ENCODE data around the gene POLRMT. TPM values are rescaled to one million over a fixed set of nuclear protein-coding genes. Genes with fewer than 3 reads are reported as not detected.
A peak's percentile ranks its signal among the peaks of the same experiment; 100 is the strongest.
"Not testable (repeated sequence)": the region's sequence is repeated elsewhere in the genome, so short reads cannot be mapped to it uniquely, and the experiment has no call there.

POLRMT gene
- total RNA-seq, 1 experiment from 2014 or later = 20.5 TPM

DNA sequence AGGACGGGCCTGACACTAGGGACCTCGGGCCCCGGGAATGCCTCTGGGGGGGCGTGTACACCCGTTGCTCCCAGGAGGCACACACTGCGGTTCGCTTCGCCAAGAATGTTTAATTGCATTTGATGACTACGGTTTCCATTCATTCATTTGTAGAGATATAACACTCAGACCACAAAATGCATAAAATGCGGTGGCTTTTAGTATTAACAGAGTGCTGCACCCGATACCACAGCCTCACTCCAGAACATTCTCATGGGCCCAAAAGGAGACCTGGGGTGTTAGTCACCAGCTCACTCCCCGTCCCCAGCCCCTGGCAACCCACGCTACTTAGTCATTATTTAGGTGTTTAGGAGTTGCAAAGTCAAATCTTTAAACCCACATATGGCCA is 21.9 kb downstream of the POLRMT start:
- DNase-seq (ENCODE audit: low read depth) = peak; percentile 99

DNA sequence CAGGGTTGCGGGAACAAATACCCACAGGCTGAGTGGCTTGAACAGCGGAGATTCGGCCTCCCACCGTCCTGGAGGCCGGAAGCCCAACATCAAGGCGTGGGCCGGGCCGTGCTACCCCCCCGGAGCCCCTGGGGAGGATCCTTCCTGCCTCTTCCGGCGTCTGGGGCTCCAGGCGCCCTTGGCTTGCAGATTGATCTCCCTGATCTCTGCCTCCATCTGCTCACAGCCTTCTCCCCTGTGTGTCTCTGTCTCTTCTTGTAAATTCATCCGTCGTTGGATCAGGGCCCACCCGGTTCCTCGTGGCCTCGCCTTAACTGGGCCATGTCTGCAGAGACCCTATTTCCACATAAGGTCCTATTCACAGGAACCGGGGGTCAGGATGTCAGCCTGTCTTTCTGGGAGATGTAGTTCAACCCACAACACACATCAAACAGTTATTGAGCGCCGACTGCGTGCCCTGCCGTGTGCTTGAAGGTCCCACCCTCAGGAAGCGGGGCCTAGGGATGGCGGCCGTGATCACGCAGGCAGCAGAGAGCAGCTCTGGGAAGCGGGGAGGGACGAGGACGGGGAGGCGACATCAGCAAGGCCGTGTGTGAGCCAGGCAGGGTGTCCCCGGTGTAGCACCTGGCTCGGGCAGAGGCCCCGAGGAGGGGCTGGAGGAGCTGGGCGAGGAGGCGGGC is 22.4 kb downstream of the POLRMT start:
- DNase-seq (ENCODE audit: low read depth) = peak; percentile 98

- peak; percentile 28 for DNase-seq (ENCODE audit: low read depth)
Measured at GRCh38 chr19:610071-610800, 23.1 kb downstream of the POLRMT start.

GRCh38 chr19:609004-609346 is 24.4 kb downstream of the POLRMT start:
- DNase-seq (ENCODE audit: low read depth) = peak; percentile 80

GRCh38 chr19:608155-609003 is 25.0 kb downstream of the POLRMT start:
- no peak for DNase-seq (ENCODE audit: low read depth)

DNA sequence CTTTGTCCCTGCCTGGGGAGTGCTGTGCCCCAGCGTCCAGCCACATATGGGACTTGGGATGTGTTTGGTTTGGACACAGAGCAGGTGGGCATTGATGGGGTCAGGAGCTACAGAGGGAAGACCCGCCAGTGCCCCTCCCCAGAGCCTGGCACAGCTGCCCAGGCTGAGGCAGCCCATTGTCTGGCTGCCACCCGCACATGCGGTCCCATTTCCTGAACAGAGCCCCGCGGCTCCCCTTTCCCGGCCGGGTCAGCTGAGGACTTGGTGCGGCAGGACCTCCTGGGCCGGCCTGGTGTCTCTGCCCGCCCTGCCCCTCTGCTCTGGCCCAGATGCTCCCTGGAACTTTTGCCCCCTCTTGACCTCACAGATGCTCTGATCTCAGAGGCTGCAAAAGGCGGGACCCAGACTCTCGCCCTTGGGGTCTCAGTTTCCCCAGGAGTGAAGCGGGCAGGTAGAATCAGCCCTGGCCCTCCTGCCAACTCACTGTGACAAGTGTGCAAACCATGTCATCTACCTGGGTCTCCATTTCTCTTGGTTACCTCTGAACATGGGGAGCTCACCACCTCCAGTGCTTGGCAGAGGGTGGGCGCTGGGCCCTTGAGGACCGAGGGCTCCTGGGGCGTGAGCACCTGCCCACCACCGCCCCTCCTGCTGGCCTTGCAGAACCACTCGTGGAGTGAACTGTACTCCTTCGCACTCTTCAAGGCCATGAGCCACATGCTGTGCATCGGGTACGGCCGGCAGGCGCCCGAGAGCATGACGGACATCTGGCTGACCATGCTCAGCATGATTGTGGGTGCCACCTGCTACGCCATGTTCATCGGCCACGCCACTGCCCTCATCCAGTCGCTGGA is 25.8 kb downstream of the POLRMT start:
- no peak for DNase-seq (ENCODE audit: low read depth)

- DNase-seq (ENCODE audit: low read depth) = not testable (repeated sequence)
Measured at GRCh38 chr19:605061-605971, 28.0 kb downstream of the POLRMT start.

- DNase-seq (ENCODE audit: low read depth) = no peak
Measured at GRCh38 chr19:604355-604754, 29.0 kb downstream of the POLRMT start.

DNA sequence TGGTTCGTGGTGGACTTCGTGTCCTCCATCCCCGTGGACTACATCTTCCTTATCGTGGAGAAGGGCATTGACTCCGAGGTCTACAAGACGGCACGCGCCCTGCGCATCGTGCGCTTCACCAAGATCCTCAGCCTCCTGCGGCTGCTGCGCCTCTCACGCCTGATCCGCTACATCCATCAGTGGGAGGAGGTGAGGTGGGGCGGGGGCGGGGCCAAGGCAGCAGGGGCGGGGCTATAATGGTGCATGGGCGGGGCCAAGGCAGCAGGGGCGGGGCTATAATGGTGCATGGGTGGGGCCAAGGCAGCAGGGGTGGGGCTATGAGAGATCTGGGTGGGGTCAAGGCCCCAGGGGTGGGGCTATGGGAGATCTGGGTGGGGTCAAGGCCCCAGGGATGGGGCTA is 29.6 kb downstream of the POLRMT start:
- not testable (repeated sequence) for DNase-seq (ENCODE audit: low read depth)

GRCh38 chr19:603302-603639 is 30.1 kb downstream of the POLRMT start:
- not testable (repeated sequence) for DNase-seq (ENCODE audit: low read depth)

DNA sequence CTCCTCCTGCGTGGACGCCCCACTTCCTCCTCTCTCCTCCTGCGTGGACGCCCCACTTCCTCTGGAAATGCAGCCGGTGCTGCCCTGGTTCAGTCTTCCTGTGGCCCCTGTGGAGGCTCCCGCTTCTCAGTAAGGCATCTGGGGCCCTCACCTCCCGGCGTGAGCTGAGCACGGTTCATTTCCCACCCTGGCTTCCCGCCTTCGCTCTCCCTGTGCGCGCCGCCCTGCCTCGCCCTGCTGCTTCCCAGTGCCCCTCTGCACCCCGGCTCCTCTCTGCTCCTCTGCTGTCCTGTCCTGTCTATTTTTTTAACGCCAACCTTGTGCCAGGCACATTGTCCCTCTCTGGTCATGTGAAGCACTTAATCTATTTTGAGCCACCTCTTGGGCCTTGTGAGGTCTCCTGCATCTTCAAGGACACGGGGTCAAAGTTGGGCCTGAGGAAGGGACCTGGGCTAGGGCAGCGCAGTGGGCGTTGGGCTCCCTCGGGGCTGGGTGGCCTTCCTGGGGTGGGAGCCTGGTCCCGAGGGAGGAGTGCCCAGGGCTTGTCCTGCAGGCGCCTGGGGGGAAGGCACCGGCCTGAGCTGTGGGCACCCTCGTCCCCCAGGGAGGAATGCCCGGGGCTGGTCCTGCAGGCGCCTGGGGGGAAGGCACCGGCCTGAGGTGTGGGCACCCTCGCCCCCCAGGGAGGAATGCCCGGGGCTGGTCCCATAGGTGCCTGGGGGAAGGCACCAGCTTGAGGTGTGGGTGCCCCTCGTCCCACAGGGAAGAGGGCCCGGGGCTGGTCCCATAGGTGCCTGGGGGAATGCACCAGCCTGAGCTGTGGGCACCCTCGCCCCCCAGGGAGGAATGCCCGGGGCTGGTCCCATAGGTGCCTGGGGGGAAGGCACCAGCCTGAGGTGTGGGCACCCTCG is 30.7 kb downstream of the POLRMT start:
- no peak for DNase-seq (ENCODE audit: low read depth)

DNA sequence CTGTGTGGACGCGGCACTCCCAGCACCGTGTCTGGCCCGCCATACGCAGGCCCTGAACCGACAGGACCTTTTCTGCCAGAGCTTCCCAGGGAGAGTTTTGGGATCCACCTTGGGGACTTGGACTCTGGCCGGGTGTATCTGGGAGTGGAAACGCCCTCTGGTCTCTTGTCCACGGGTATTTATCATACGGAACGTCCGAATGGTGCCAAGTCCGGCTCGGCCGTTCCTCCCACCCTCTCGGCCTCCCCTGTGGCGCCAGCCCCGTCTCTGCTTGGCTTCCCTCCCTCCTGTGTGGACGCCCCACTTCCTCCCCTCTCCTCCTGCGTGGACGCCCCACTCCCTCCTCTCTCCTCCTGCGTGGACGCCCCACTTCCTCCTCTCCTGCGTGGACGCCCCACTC is 31.5 kb downstream of the POLRMT start:
- no peak for DNase-seq (ENCODE audit: low read depth)

GRCh38 chr19:601310-601709 is 32.0 kb downstream of the POLRMT start:
- no peak for DNase-seq (ENCODE audit: low read depth)

DNA sequence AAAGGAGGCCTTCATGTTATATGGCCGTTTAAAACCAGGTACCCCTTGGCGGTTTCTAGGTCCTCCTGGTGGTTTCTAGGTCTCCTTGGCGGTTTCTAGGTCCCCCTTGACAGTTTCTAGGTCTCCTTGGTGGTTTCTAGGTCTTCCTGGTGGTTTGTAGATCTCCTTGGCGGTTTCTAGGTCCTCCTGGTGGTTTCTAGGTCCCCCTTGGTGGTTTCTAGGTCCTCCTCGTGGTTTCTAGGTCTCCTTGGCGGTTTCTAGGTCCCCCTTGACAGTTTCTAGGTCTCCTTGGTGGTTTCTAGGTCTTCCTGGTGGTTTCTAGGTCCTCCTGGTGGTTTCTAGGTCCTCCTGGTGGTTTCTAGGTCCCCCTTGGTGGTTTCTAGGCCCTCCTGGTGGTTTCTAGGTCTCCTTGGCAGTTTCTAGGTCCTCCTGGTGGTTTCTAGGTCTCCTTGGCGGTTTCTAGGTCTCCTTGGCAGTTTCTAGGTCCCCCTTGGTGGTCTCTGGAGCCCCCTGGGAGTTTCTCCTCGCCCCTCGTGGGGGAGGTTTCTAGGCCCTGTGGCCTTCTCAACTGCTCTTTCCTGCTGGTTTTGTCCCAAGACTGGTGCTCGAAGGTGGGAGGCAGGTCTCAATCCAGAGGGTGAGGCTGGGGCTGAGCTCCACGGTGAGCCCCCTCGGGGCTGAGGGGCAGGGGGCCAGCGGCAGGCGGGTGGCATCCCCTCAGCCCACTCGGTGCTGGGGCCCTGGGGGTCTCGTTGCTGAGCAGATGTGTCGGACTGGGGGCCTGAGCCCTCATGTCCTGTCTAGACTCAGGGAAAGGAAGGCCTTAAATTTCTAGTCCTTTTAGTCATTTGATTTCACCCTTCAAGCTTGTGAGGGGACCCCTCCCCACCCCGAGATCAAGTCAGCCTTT is 35.7 kb downstream of the POLRMT start:
- DNase-seq (ENCODE audit: low read depth) = no peak

- no peak for DNase-seq (ENCODE audit: low read depth)
Measured at GRCh38 chr19:596263-596655, 37.1 kb downstream of the POLRMT start.

GRCh38 chr19:595326-596262 is 37.7 kb downstream of the POLRMT start:
- no peak for DNase-seq (ENCODE audit: low read depth)

DNA sequence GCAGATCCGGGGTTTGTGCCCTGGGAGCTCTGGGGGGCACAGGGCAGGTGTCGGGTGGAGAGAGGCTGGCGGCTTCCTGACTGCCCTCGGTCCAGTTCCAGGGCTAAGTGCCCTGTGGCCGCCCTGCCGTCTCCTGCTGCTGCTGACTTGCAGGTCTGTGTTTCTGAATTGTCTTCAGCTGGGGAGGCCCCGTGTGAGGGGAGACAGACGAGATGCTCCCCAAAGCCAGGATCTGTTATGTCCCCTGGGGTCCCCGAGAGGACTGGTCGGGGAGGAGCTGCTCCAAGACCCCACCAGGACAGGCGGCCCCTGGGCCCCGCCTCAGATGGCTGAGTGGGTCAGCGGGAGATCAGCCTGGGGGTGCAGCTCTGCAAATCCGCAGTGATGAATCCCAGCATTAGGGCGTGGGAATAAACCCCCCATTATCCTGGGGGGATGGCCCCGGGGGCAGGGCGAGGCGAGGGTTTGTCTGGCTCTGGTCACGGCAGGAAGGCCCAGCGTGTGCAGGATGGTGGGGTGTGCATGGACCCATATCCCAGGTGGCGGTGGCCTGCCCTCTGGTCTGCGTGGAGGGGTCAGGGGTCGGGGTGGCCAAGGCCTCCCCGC is 39.0 kb downstream of the POLRMT start:
- no peak for DNase-seq (ENCODE audit: low read depth)

Data from RPMI7951 (cell line).